GM21360 (cell line): ENCODE results near the gene KIAA1217.
A peak's percentile ranks its signal among the peaks of the same experiment; 100 is the strongest.

Experiments used
- ATAC-seq: cut with Tn5 transposase; IDR thresholded peaks from one replicate; pipeline ENCODE4 v1.9.1; 2021; ENCODE audit warnings: mild to moderate bottlenecking, moderate library complexity; ENCODE audit not compliant: unreplicated experiment

Gene KIAA1217

GRCh38 chr10:24208661-24209431 lies at the start of gene KIAA1217:
TSS of gene KIAA1217 (plus strand) at chr10:24209138. CDS start at chr10:24209194, 56 bp downstream.
- ATAC-seq: peak; percentile 23

GRCh38 chr10:24162206-24162985 lies 46.5 kb upstream of the KIAA1217 start:
- no peak for ATAC-seq

- no peak for ATAC-seq
These were observed 45.5 kb upstream of the KIAA1217 start for GRCh38 chr10:24163485-24163884.

GRCh38 chr10:24168258-24169170 lies 40.4 kb upstream of the KIAA1217 start:
- no peak for ATAC-seq

- no peak for ATAC-seq
These were observed 38.7 kb upstream of the KIAA1217 start for GRCh38 chr10:24170199-24170598.

GRCh38 chr10:24172909-24173308 lies 36.0 kb upstream of the KIAA1217 start:
- ATAC-seq: no peak

- ATAC-seq: no peak
These were observed 34.9 kb upstream of the KIAA1217 start for GRCh38 chr10:24174014-24174413.

DNA sequence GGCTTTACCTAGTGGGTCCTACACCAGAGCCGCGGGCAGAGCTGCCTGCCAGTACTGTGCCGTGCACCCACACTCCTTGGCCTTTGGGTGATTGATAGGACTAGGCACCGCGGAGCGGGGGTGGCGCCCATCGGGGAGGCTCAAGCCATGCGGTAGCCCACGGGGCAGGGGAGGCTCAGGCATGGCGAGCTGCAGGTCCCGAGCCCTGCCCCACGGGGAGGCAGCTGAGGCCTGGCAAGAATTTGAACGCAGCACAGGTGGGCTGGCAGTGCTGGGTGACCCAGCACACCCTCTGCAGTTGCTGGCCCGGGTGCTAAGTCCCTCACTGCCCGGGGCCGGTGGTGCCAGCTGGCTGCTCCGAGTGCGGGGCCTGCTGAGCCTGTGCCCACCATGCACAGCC lies 32.3 kb upstream of the KIAA1217 start:
- ATAC-seq: no peak

- no peak for ATAC-seq
These were observed 31.3 kb upstream of the KIAA1217 start for GRCh38 chr10:24177636-24178035.

- ATAC-seq: no peak
These were observed 28.0 kb upstream of the KIAA1217 start for GRCh38 chr10:24180891-24181290.

DNA sequence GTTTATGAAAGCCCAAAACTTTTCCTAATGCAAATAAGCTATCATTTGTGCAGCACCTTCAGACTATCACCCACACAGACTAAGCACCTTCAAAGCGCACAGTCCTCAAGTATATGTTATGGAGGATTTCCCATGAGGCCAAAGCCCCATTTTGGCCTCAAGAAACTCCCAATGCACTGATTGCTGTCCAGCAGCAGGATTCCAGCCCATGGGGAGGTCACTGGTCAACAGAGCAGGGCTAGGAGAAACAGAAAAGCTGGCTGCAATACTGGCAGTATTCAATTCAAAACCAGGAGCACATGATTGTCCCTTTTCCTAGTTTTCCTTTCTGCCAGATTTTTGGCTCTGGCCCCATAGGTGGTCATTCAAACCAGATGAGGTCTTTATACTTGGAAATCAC lies 24.5 kb upstream of the KIAA1217 start:
- ATAC-seq: no peak

- no peak for ATAC-seq
These were observed 15.6 kb upstream of the KIAA1217 start for GRCh38 chr10:24193330-24193729.

DNA sequence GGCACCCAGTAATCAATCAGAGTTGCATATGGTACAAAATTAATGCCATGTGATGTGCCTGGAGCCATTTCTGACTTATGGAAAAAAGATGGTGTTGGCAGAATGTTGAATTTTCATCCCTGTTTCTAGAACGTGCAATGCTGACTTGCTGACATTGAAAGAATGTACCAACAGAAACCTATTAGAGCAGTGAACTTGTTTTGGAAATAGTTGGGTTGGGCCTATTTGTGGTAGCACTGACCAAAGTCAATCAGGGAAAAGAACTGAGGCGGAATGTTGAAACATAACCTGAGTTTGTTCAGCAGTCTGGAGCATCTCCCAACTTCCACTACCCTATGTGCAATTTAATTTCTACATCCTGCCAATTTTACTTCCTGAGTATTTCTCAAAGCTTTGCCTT lies 11.7 kb upstream of the KIAA1217 start:
- no peak for ATAC-seq

DNA sequence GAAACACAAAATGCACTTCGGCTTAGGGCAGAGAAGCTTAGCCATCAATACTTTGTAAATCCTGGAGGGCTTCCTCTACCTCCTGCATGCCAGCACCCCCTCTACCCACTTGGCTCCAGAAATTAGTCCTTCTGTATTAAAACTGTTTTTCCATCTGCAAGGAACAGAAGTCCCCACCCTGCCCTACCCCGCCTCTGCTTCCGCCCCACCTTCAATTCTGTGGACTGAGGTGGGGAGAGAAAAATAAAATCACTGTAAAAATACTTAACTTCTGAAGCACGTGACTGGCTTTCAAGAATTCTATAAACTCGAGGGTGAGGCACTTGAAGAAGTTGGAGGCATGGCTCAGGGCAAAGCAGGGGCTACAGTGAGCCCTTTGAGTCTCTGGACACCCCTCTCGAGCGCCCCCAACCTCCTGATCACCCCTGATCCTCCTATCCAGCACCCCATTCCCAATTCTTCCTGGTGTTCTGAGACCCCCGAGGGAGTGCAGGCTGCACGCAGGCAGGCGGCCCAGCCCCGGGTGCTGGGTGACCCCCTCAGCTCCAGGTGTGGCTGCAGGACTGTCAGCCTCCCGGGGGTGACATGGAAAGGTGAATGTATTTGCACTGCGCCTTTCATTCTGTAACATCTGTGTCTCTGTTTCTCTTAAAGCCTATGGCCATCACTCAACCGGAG lies 7.3 kb upstream of the KIAA1217 start:
- ATAC-seq: no peak

- ATAC-seq: no peak
These were observed 6.8 kb upstream of the KIAA1217 start for GRCh38 chr10:24202181-24202570.

GRCh38 chr10:24205821-24206220 lies 3.1 kb upstream of the KIAA1217 start:
- ATAC-seq: no peak

GRCh38 chr10:24206334-24206733 lies 2.6 kb upstream of the KIAA1217 start:
- no peak for ATAC-seq

GRCh38 chr10:24206926-24207325 lies 2.0 kb upstream of the KIAA1217 start:
- ATAC-seq: no peak

GRCh38 chr10:24207341-24207740 lies 1.6 kb upstream of the KIAA1217 start:
- ATAC-seq: no peak

DNA sequence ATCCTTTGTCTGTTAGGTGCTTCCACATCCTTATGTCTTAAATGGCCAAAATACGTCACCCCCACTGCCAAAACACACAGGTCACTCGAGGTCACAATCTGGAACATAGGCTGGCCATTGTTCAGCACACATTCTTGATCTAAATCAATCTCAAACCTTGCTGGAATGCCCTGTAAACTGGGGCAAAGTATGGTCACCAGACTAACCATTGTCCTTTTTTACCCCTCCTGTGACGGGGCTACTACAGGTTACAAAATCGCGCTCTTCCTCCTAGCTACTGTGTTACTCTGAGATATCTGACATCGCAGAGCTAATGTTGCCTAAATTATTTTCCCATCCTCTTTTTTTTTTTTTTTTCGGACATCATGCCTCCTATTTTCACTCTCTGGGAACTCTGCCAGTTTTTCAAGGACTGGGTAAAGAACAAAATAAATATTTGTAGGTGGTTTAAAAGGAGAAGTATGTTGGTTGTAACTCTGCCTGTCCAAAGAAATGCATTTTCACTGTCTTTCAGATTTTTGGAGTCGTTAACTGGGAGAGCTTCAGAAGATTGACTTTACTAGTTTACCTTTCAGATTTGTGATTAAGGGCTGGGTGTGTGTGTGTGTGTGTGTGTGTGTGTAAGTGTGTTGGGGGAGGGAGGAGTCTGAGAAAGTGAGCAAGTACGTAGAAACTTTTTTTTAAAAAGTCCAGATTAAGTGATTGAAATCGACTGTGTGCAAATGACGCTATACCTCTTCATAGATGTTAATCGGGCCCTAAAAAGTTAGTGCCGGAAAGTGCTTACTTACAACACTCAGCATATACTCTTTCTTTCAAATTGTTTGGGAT lies 942 bp upstream of the KIAA1217 start:
- ATAC-seq: no peak
